SK-N-SH treated with all-trans-retinoic acid at 6 μM for 48 hours (cell line): Measurements from ENCODE around the gene GBP1.

ENCODE experiments used
- ATAC-seq: fragments of 200-7000 bp; cut with Tn5 transposase; 3 replicates; pipeline ENCODE4 v1.9.1; 2020; ENCODE audit warnings: mild to moderate bottlenecking, moderate library complexity
- ARNTL ChIP-seq: fragments of 450-650 bp; formaldehyde crosslinking; IDR thresholded peaks from 2 replicates; pipeline ENCODE4 v1.5.0; 2020; ENCODE audit warnings: low read depth, mild to moderate bottlenecking, moderate library complexity, borderline replicate concordance
- BACH2 ChIP-seq: fragments of 250-450 bp; sonication (Bioruptor Pico); IDR thresholded peaks from 2 replicates; pipeline ENCODE4 v1.9.0; 2021; ENCODE audit warnings: mild to moderate bottlenecking, borderline replicate concordance
- CSDC2 ChIP-seq: fragments of 250-450 bp; sonication (Bioruptor Pico); IDR thresholded peaks from 2 replicates; pipeline ENCODE4 v1.5.0; 2020; ENCODE audit warnings: mild to moderate bottlenecking, moderate library complexity
- ESRRG ChIP-seq: fragments of 250-450 bp; sonication (Bioruptor Pico); IDR thresholded peaks from 2 replicates; pipeline ENCODE4 v1.6.1; 2021; ENCODE audit warnings: mild to moderate bottlenecking
- GLIS3 ChIP-seq: fragments of 250-450 bp; sonication (Bioruptor Pico); IDR thresholded peaks from 2 replicates; pipeline ENCODE4 v1.5.0; 2020; ENCODE audit warnings: mild to moderate bottlenecking, moderate library complexity
- ISL1 ChIP-seq: fragments of 250-450 bp; sonication (Bioruptor Pico); IDR thresholded peaks from 2 replicates; pipeline ENCODE4 v2.1.2; 2022; ENCODE audit warnings: mild to moderate bottlenecking, moderate library complexity
- OSR1 ChIP-seq: fragments of 250-450 bp; sonication (Bioruptor Pico); IDR thresholded peaks from 2 replicates; pipeline ENCODE4 v1.8.0; 2022; ENCODE audit warnings: moderate library complexity, mild to moderate bottlenecking, inconsistent platforms
- PPARA ChIP-seq: fragments of 250-450 bp; sonication (Bioruptor Pico); IDR thresholded peaks from 2 replicates; pipeline ENCODE4 v1.5.0; 2020; ENCODE audit warnings: mild to moderate bottlenecking, borderline replicate concordance
- RARB ChIP-seq: fragments of 250-450 bp; sonication (Bioruptor Pico); IDR thresholded peaks from 2 replicates; pipeline ENCODE4 v1.8.0; 2021; ENCODE audit warnings: mild to moderate bottlenecking, moderate library complexity
- SNAI2 ChIP-seq: fragments of 250-450 bp; sonication (Bioruptor Pico); IDR thresholded peaks from 2 replicates; pipeline ENCODE4 v1.5.0; 2020; ENCODE audit warnings: mild to moderate bottlenecking, moderate library complexity
- TOX ChIP-seq: fragments of 250-450 bp; sonication (Bioruptor Pico); IDR thresholded peaks from 2 replicates; pipeline ENCODE4 v1.8.0; 2021; ENCODE audit warnings: mild to moderate bottlenecking, moderate library complexity, borderline replicate concordance
- ZC3H10 ChIP-seq: fragments of 250-450 bp; sonication (Bioruptor Pico); IDR thresholded peaks from 2 replicates; pipeline ENCODE4 v1.5.1; 2021; ENCODE audit warnings: mild to moderate bottlenecking, moderate library complexity
- ZFP3 ChIP-seq: fragments of 250-450 bp; sonication (Bioruptor Pico); IDR thresholded peaks from 2 replicates; pipeline ENCODE4 v1.5.0; 2020; ENCODE audit warnings: mild to moderate bottlenecking, moderate library complexity
- ZFP30 ChIP-seq: fragments of 450-650 bp; formaldehyde crosslinking; IDR thresholded peaks from 2 replicates; pipeline ENCODE4 v1.5.0; 2022; ENCODE audit warnings: mild to moderate bottlenecking, moderate library complexity
- ZNF565 ChIP-seq: fragments of 450-650 bp; formaldehyde crosslinking; conservative IDR thresholded peaks from 2 replicates; pipeline ENCODE4 v1.5.0; 2020; ENCODE audit warnings: low read depth, mild to moderate bottlenecking, moderate library complexity
- ZNF70 ChIP-seq: fragments of 450-650 bp; formaldehyde crosslinking; IDR thresholded peaks from 2 replicates; pipeline ENCODE4 v1.5.0; 2020; ENCODE audit warnings: mild to moderate bottlenecking, moderate library complexity
- ZNF8 ChIP-seq: fragments of 450-650 bp; formaldehyde crosslinking; IDR thresholded peaks from 2 replicates; pipeline ENCODE4 v1.5.0; 2020; ENCODE audit warnings: mild to moderate bottlenecking, moderate library complexity
- TF ChIP-seq, protein P1 (sequence below): fragments of 250-450 bp; sonication (Bioruptor Pico); IDR thresholded peaks from 2 replicates; pipeline ENCODE4 v1.8.0; 2021; ENCODE audit warnings: low read depth, mild to moderate bottlenecking, moderate library complexity, borderline replicate concordance
- TF ChIP-seq, protein P2 (sequence below): fragments of 250-450 bp; sonication (Bioruptor Pico); IDR thresholded peaks from 2 replicates; pipeline ENCODE4 v1.5.1; 2021; ENCODE audit warnings: mild to moderate bottlenecking, moderate library complexity
- TF ChIP-seq, protein P3 (sequence below): fragments of 250-450 bp; sonication (Bioruptor Pico); IDR thresholded peaks from 2 replicates; pipeline ENCODE4 v1.5.0; 2020; ENCODE audit warnings: mild to moderate bottlenecking, moderate library complexity
- TF ChIP-seq, protein P4 (sequence below): fragments of 250-450 bp; sonication (Bioruptor Pico); IDR thresholded peaks from 2 replicates; pipeline ENCODE4 v1.8.0; 2020; ENCODE audit warnings: mild to moderate bottlenecking, moderate library complexity, borderline replicate concordance

GBP1 gene

GRCh38 chr1:89042491-89042890 is 22.5 kb downstream of the GBP1 start:
- no peak for ATAC-seq
- TF ChIP-seq ZFP3 (no peak), ZNF70 (no peak), ZC3H10 (CRISPR knock-in tag) (no peak), PPARA (CRISPR knock-in tag) (no peak), ZFP30 (CRISPR knock-in tag) (no peak), ZNF565 (no peak), ESRRG (no peak), GLIS3 (CRISPR knock-in tag) (no peak), RARB (CRISPR knock-in tag) (no peak), BACH2 (CRISPR knock-in tag) (no peak), TOX (CRISPR knock-in tag) (no peak), ARNTL (no peak), OSR1 (CRISPR knock-in tag) (no peak), CSDC2 (CRISPR knock-in tag) (no peak), ISL1 (no peak), SNAI2 (no peak)
- TF ChIP-seq, protein P1, sequence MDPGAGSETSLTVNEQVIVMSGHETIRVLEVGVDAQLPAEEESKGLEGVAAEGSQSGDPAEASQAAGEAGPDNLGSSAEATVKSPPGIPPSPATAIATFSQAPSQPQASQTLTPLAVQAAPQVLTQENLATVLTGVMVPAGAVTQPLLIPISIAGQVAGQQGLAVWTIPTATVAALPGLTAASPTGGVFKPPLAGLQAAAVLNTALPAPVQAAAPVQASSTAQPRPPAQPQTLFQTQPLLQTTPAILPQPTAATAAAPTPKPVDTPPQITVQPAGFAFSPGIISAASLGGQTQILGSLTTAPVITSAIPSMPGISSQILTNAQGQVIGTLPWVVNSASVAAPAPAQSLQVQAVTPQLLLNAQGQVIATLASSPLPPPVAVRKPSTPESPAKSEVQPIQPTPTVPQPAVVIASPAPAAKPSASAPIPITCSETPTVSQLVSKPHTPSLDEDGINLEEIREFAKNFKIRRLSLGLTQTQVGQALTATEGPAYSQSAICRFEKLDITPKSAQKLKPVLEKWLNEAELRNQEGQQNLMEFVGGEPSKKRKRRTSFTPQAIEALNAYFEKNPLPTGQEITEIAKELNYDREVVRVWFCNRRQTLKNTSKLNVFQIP = no peak
- TF ChIP-seq, protein P2, sequence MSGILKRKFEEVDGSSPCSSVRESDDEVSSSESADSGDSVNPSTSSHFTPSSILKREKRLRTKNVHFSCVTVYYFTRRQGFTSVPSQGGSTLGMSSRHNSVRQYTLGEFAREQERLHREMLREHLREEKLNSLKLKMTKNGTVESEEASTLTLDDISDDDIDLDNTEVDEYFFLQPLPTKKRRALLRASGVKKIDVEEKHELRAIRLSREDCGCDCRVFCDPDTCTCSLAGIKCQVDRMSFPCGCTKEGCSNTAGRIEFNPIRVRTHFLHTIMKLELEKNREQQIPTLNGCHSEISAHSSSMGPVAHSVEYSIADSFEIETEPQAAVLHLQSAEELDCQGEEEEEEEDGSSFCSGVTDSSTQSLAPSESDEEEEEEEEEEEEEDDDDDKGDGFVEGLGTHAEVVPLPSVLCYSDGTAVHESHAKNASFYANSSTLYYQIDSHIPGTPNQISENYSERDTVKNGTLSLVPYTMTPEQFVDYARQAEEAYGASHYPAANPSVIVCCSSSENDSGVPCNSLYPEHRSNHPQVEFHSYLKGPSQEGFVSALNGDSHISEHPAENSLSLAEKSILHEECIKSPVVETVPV (CRISPR knock-in tag) = no peak
- TF ChIP-seq, protein P3, sequence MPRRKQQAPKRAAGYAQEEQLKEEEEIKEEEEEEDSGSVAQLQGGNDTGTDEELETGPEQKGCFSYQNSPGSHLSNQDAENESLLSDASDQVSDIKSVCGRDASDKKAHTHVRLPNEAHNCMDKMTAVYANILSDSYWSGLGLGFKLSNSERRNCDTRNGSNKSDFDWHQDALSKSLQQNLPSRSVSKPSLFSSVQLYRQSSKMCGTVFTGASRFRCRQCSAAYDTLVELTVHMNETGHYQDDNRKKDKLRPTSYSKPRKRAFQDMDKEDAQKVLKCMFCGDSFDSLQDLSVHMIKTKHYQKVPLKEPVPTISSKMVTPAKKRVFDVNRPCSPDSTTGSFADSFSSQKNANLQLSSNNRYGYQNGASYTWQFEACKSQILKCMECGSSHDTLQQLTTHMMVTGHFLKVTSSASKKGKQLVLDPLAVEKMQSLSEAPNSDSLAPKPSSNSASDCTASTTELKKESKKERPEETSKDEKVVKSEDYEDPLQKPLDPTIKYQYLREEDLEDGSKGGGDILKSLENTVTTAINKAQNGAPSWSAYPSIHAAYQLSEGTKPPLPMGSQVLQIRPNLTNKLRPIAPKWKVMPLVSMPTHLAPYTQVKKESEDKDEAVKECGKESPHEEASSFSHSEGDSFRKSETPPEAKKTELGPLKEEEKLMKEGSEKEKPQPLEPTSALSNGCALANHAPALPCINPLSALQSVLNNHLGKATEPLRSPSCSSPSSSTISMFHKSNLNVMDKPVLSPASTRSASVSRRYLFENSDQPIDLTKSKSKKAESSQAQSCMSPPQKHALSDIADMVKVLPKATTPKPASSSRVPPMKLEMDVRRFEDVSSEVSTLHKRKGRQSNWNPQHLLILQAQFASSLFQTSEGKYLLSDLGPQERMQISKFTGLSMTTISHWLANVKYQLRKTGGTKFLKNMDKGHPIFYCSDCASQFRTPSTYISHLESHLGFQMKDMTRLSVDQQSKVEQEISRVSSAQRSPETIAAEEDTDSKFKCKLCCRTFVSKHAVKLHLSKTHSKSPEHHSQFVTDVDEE (CRISPR knock-in tag) = no peak
- TF ChIP-seq, protein P4, sequence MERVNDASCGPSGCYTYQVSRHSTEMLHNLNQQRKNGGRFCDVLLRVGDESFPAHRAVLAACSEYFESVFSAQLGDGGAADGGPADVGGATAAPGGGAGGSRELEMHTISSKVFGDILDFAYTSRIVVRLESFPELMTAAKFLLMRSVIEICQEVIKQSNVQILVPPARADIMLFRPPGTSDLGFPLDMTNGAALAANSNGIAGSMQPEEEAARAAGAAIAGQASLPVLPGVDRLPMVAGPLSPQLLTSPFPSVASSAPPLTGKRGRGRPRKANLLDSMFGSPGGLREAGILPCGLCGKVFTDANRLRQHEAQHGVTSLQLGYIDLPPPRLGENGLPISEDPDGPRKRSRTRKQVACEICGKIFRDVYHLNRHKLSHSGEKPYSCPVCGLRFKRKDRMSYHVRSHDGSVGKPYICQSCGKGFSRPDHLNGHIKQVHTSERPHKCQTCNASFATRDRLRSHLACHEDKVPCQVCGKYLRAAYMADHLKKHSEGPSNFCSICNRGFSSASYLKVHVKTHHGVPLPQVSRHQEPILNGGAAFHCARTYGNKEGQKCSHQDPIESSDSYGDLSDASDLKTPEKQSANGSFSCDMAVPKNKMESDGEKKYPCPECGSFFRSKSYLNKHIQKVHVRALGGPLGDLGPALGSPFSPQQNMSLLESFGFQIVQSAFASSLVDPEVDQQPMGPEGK = no peak

DNA sequence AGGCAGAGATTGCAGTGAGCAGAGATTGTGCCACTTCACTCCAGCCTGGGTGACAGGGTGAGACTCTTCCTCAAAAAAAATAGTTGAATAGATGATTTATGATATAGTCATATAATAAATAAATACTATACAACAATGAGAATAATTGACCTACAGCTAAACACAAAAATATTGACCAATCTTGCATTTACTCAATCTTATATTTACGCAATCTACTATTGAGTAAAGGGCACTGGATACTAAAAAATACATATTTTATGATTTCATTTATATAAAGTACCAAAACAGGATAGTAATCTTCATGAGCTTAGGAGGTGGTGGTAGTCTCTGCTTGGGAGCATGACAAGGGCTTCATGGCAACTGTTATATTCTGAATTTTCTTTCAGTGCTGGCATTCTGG is 23.3 kb downstream of the GBP1 start:
- no peak for ATAC-seq
- TF ChIP-seq CSDC2 (CRISPR knock-in tag) = no peak
- TF ChIP-seq BACH2 (CRISPR knock-in tag) = no peak
- TF ChIP-seq ZFP3 = no peak
- TF ChIP-seq ZNF8 = no peak
- no peak for TF ChIP-seq ZFP30 (CRISPR knock-in tag)
- no peak for TF ChIP-seq OSR1 (CRISPR knock-in tag)
- no peak for TF ChIP-seq ZC3H10 (CRISPR knock-in tag)
- TF ChIP-seq, protein P3 (CRISPR knock-in tag) = no peak
- TF ChIP-seq ISL1 = no peak
- TF ChIP-seq, all 23 proteins: peak for 0

DNA sequence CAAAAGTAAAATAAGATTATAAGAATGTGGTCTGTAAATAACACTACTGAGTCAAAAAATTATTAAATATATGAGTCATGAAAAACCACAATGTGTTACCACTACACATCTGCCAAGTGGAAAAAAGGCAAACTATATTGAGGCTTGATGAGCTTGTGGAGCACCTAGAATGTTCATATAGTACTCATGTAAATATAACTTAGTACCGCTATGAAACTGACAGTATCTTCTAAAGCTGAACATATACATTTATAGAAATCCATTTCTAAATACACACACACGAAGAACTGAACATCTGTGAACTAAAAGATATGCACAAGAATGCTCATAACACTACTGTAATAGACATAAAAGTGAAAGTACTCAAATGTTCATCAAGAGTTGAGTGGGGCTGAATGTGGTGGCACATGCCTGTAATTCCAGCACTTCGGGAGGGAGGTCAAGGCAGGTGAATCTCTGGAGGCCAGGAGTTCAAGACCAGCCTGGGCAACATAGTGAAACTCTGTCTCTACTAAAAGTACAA is 23.8 kb downstream of the GBP1 start:
- ATAC-seq = peak; percentile 25; the same call in 1 of the 3 replicates
- TF ChIP-seq ZC3H10 (CRISPR knock-in tag) (no peak), ZNF8 (no peak), CSDC2 (CRISPR knock-in tag) (no peak)
